GM21786 (cell line): ENCODE results near the gene SRRM1.
"Not testable (repeated sequence)": the region's sequence is repeated elsewhere in the genome, so short reads cannot be mapped to it uniquely, and the experiment has no call there.

Experiments
- ATAC-seq: cut with Tn5 transposase; IDR thresholded peaks from one replicate; pipeline ENCODE4 v1.9.1; 2021; ENCODE audit not compliant: unreplicated experiment

SRRM1 gene

GRCh38 chr1:24641646-24642151 is 1.4 kb upstream of the SRRM1 start:
- no peak for ATAC-seq

- no peak for ATAC-seq
These were observed 429 bp downstream of the SRRM1 start for GRCh38 chr1:24643363-24644099.

GRCh38 chr1:24644100-24644384 is 940 bp downstream of the SRRM1 start:
- no peak for ATAC-seq

GRCh38 chr1:24648919-24649318 is 5.8 kb downstream of the SRRM1 start:
- no peak for ATAC-seq

GRCh38 chr1:24652382-24652781 is 9.3 kb downstream of the SRRM1 start:
- ATAC-seq = no peak

- ATAC-seq = no peak
These were observed 10.9 kb downstream of the SRRM1 start for GRCh38 chr1:24654010-24654409.

GRCh38 chr1:24656046-24656445 is 12.9 kb downstream of the SRRM1 start:
- ATAC-seq = no peak

GRCh38 chr1:24657781-24658180 is 14.7 kb downstream of the SRRM1 start:
- no peak for ATAC-seq

GRCh38 chr1:24659166-24659904 is 16.2 kb downstream of the SRRM1 start:
- ATAC-seq = no peak

GRCh38 chr1:24659993-24660665 is 17.0 kb downstream of the SRRM1 start:
- ATAC-seq = no peak

GRCh38 chr1:24664507-24665033 is 21.5 kb downstream of the SRRM1 start:
- no peak for ATAC-seq

GRCh38 chr1:24666794-24667193 is 23.7 kb downstream of the SRRM1 start:
- no peak for ATAC-seq

- ATAC-seq = not testable (repeated sequence)
These were observed 28.3 kb downstream of the SRRM1 start for GRCh38 chr1:24671372-24671771.

- not testable (repeated sequence) for ATAC-seq
These were observed 29.6 kb downstream of the SRRM1 start for GRCh38 chr1:24672686-24673085.

- no peak for ATAC-seq
These were observed 30.2 kb downstream of the SRRM1 start for GRCh38 chr1:24673341-24673740.

GRCh38 chr1:24678421-24678820 is 35.3 kb downstream of the SRRM1 start:
- ATAC-seq = not testable (repeated sequence)

- ATAC-seq = no peak
These were observed 36.6 kb downstream of the SRRM1 start for GRCh38 chr1:24679725-24680124.

- no peak for ATAC-seq
These were observed 40.6 kb downstream of the SRRM1 start for GRCh38 chr1:24683713-24684162.

- no peak for ATAC-seq
These were observed 44.9 kb downstream of the SRRM1 start for GRCh38 chr1:24688033-24688432.

- ATAC-seq = no peak
These were observed 45.6 kb downstream of the SRRM1 start for GRCh38 chr1:24688621-24689195.

- no peak for ATAC-seq
These were observed 47.9 kb downstream of the SRRM1 start for GRCh38 chr1:24691051-24691450.
